NB4 (cell line): Measurements from ENCODE around the gene DTX3.

Experiments
- CTCF ChIP-seq: IDR thresholded peaks from one replicate; pipeline ENCODE4 v1.5.1; 2012; ENCODE audit warnings: low read depth, low read length
- MAX ChIP-seq: IDR thresholded peaks from 2 replicates; pipeline ENCODE4 v1.6.1; 2011; ENCODE audit warnings: low read depth, low read length
- POLR2A ChIP-seq: IDR thresholded peaks from 2 replicates; pipeline ENCODE4 v1.6.1; 2011; ENCODE audit warnings: mild to moderate bottlenecking; ENCODE audit not compliant: insufficient read length; ENCODE audit errors: extremely low read depth

GRCh38 chr12:57560516-57560915, 44.1 kb upstream of the DTX3 start:
- TF ChIP-seq CTCF: no peak
- TF ChIP-seq POLR2A: no peak
- no peak for TF ChIP-seq MAX
